HEK293 (cell line): ENCODE results near the gene TNS3.

Source experiments
- CTCF ChIA-PET: fragments of 350-600 bp; formaldehyde crosslinking; extraction: SDS; loops from one replicate; lab custom pipeline; 2021; ENCODE audit warnings: antibody characterized with exemption; lab: Yijun Ruan, JAX
- POLR2A ChIA-PET: fragments of 300-600 bp; formaldehyde crosslinking; extraction: SDS; loops from one replicate; lab custom pipeline; 2020; ENCODE audit warnings: antibody characterized with exemption, inconsistent platforms; lab: Yijun Ruan, JAX
- H3K27ac ChIP-seq: fragments of 200-500 bp; sonication (Bioruptor generic); 2 replicates; pipeline ENCODE4 v1.5.1; 2014; ENCODE audit warnings: low read depth, low read length, control low read depth, inconsistent platforms; ENCODE audit errors: extremely low read depth
- H3K36me3 ChIP-seq, 2 experiments: fragments of 200-500 bp in 1 of 2; sonication (Bioruptor generic) in 1 of 2; 1 replicate in 1 of 2; 2 replicates in 1 of 2; pipeline ENCODE4 v1.5.1; 2014 to 2017; ENCODE audit warnings: inconsistent platforms in 2 of 2, low read length in 2 of 2; ENCODE audit not compliant: control insufficient read depth in 2 of 2, insufficient read depth in 1 of 2
- H3K4me1 ChIP-seq: fragments of 200-500 bp; sonication (Bioruptor generic); 2 replicates; pipeline ENCODE4 v1.5.1; 2014; ENCODE audit warnings: mild to moderate bottlenecking, low read length, inconsistent platforms; ENCODE audit not compliant: control insufficient read depth, insufficient read depth
- H3K4me3 ChIP-seq: 2 replicates; pipeline ENCODE4 v1.5.1; 2011; ENCODE audit warnings: low read depth, mild to moderate bottlenecking, control low read depth, low read length, moderate library complexity
- H3K9me3 ChIP-seq: fragments of 200-500 bp; sonication (Bioruptor generic); 2 replicates; pipeline ENCODE4 v1.5.1; 2014; ENCODE audit warnings: low read depth, low read length, inconsistent platforms; ENCODE audit not compliant: control insufficient read depth, insufficient read depth
- GFI1B ChIP-seq: fragments of 450-650 bp; formaldehyde crosslinking; IDR thresholded peaks from 2 replicates; pipeline ENCODE4 v1.5.1; 2016; ENCODE audit warnings: missing biosample characterization, missing genetic modification characterization
- INSM2 ChIP-seq: fragments of 450-650 bp; formaldehyde crosslinking; IDR thresholded peaks from 2 replicates; pipeline ENCODE4 v1.5.1; 2016; ENCODE audit warnings: missing biosample characterization, missing genetic modification characterization
- KLF8 ChIP-seq: fragments of 450-650 bp; formaldehyde crosslinking; IDR thresholded peaks from 2 replicates; pipeline ENCODE4 v1.5.1; 2016; ENCODE audit warnings: missing biosample characterization, missing genetic modification characterization
- SCRT1 ChIP-seq: fragments of 450-650 bp; formaldehyde crosslinking; IDR thresholded peaks from 2 replicates; pipeline ENCODE4 v1.5.1; 2016; ENCODE audit warnings: missing biosample characterization, missing genetic modification characterization, borderline replicate concordance
- ZBTB11 ChIP-seq: fragments of 450-650 bp; formaldehyde crosslinking; conservative IDR thresholded peaks from 2 replicates; pipeline ENCODE4 v1.5.1; 2016; ENCODE audit warnings: low read depth, missing biosample characterization, missing genetic modification characterization
- ZNF148 ChIP-seq: fragments of 450-650 bp; formaldehyde crosslinking; IDR thresholded peaks from 2 replicates; pipeline ENCODE4 v1.5.0; 2017; ENCODE audit warnings: missing biosample characterization, missing genetic modification characterization, borderline replicate concordance
- ZNF155 ChIP-seq: fragments of 450-650 bp; formaldehyde crosslinking; IDR thresholded peaks from 2 replicates; pipeline ENCODE4 v1.5.1; 2016; ENCODE audit warnings: missing biosample characterization, missing genetic modification characterization
- ZNF248 ChIP-seq: fragments of 450-650 bp; formaldehyde crosslinking; IDR thresholded peaks from 2 replicates; pipeline ENCODE4 v1.5.1; 2017; ENCODE audit warnings: missing biosample characterization, missing genetic modification characterization
- ZNF280D ChIP-seq: fragments of 450-650 bp; formaldehyde crosslinking; IDR thresholded peaks from 2 replicates; pipeline ENCODE4 v1.5.1; 2016; ENCODE audit warnings: missing biosample characterization, missing genetic modification characterization
- ZNF473 ChIP-seq: fragments of 450-650 bp; formaldehyde crosslinking; IDR thresholded peaks from 2 replicates; pipeline ENCODE4 v1.5.1; 2017; ENCODE audit warnings: missing biosample characterization, missing genetic modification characterization
- ZNF529 ChIP-seq: fragments of 450-650 bp; formaldehyde crosslinking; IDR thresholded peaks from 2 replicates; pipeline ENCODE4 v1.5.1; 2017; ENCODE audit warnings: missing genetic modification characterization, missing biosample characterization; ENCODE audit not compliant: insufficient replicate concordance
- ZNF544 ChIP-seq: fragments of 450-650 bp; formaldehyde crosslinking; IDR thresholded peaks from 2 replicates; pipeline ENCODE4 v1.5.0; 2017; ENCODE audit warnings: missing biosample characterization, missing genetic modification characterization
- ZNF626 ChIP-seq: fragments of 450-650 bp; sonication (Bioruptor Pico); formaldehyde crosslinking; IDR thresholded peaks from 2 replicates; pipeline ENCODE4 v1.5.1; 2018; ENCODE audit warnings: missing biosample characterization, missing genetic modification characterization, inconsistent platforms
- ZNF677 ChIP-seq: fragments of 450-650 bp; IDR thresholded peaks from 2 replicates; pipeline ENCODE4 v1.5.0; 2018; ENCODE audit warnings: missing biosample characterization, mild to moderate bottlenecking, missing genetic modification characterization, moderate library complexity
- ZNF76 ChIP-seq: fragments of 450-650 bp; formaldehyde crosslinking; IDR thresholded peaks from 2 replicates; pipeline ENCODE4; 2016; ENCODE audit warnings: low read depth, missing biosample characterization, missing genetic modification characterization, borderline replicate concordance
- ZSCAN23 ChIP-seq: fragments of 450-650 bp; formaldehyde crosslinking; IDR thresholded peaks from 2 replicates; pipeline ENCODE4 v1.5.1; 2016; ENCODE audit warnings: missing biosample characterization, missing genetic modification characterization
- ZSCAN4 ChIP-seq: fragments of 450-650 bp; formaldehyde crosslinking; IDR thresholded peaks from 2 replicates; pipeline ENCODE4 v1.5.1; 2017; ENCODE audit warnings: missing biosample characterization, missing genetic modification characterization

The TNS3 gene

GRCh38 chr7:47490501-47491265, 91.2 kb downstream of the TNS3 start:
- H3K36me3 ChIP-seq = no peaks in the 10 kb centered on the region
- CTCF ChIA-PET = interaction anchor here (0.5 kb wide), 1 partner anchor 155 kb away, joined by 3 read pairs; no protein-coding TSS in a partner anchor
- no peaks in the 10 kb centered on the region for H3K9me3 ChIP-seq
- no peak overlapping the region for H3K27ac ChIP-seq
- no peak overlapping the region for H3K4me3 ChIP-seq
- POLR2A ChIA-PET = no interaction called here
- TF ChIP-seq KLF8 (tag by site-specific recombination) (no peak), ZNF148 (tag by site-specific recombination) (no peak), ZBTB11 (tag by site-specific recombination) (no peak), ZNF76 (tag by site-specific recombination) (no peak), ZNF155 (tag by site-specific recombination) (no peak), ZNF280D (tag by site-specific recombination) (no peak), ZNF529 (tag by site-specific recombination) (no peak), ZNF544 (no peak), INSM2 (no peak), ZSCAN23 (tag by site-specific recombination) (no peak), GFI1B (tag by site-specific recombination) (no peak), ZNF677 (tag by site-specific recombination) (no peak), ZNF248 (no peak), SCRT1 (tag by site-specific recombination) (no peak), ZSCAN4 (no peak), ZNF473 (tag by site-specific recombination) (no peak), ZNF626 (tag by site-specific recombination) (no peak)
- H3K4me1 ChIP-seq = no peaks in the 10 kb centered on the region
